ENCODE data around the gene EHD4. TPM values are rescaled to one million over a fixed set of nuclear protein-coding genes. Genes with fewer than 3 reads are reported as not detected.

Gene EHD4
- total RNA-seq, 2 donors from 2014 or later = 13.8 to 16.9 TPM

- H3K27ac ChIP-seq = peak overlapping the region in 2 of 4 donors; percentile 20 to 29
- peaks cover 21% of the 10 kb centered on the region for H3K4me1 ChIP-seq
- DNase-seq = peak in 1 of 4 donors; percentile 2
- no peaks in the 10 kb centered on the region for H3K36me3 ChIP-seq (replicated peaks in 1 of 2; ENCODE audit: insufficient read depth in 1 of 2, low read depth in 2 of 2)
- H3K4me3 ChIP-seq = no peak overlapping the region
- WGBS, 2 donors = 89 to 91% methylated on average over 3 of the region's 3 CpGs
- intact Hi-C loops (cut with DNase I) = no loop called here
- H3K9me3 ChIP-seq = no peaks in the 10 kb centered on the region
- H3K27me3 ChIP-seq = no peaks in the 10 kb centered on the region
- ATAC-seq = no peak
- TF ChIP-seq CTCF (IDR thresholded peaks at IDR 0.05) (no peak), POLR2A (IDR thresholded peaks at IDR 0.05) (no peak)
These were observed 36.2 kb downstream of the EHD4 start for GRCh38 chr15:41936155-41936554.

GRCh38 chr15:41935566-41936020 lies 36.8 kb downstream of the EHD4 start:
- Histone ChIP-seq H3K9me3 (no peaks in the 10 kb centered on the region), H3K4me3 (no peak overlapping the region), H3K36me3 (replicated peaks in 1 of 2; ENCODE audit: insufficient read depth in 1 of 2, low read depth in 2 of 2) (no peaks in the 10 kb centered on the region), H3K27ac (peak overlapping the region in 2 of 4 donors; percentile 20 to 29), H3K27me3 (no peaks in the 10 kb centered on the region), H3K4me1 (peaks cover 22% of the 10 kb centered on the region)
- ATAC-seq (no peak), DNase-seq (peak in 1 of 4 donors; percentile 1)
- 73 to 74% methylated on average over 5 of the region's 5 CpGs for WGBS, 2 donors
- TF ChIP-seq POLR2A (IDR thresholded peaks at IDR 0.05) (no peak), CTCF (IDR thresholded peaks at IDR 0.05) (no peak)
- intact Hi-C loops (cut with DNase I) = no loop called here

- no peaks in the 10 kb centered on the region for H3K9me3 ChIP-seq
- peaks cover 29% of the 10 kb centered on the region for H3K4me1 ChIP-seq
- DNase-seq (peak in 1 of 4 donors; percentile 37), ATAC-seq (peak; percentile 27)
- WGBS, 2 donors = 68 to 77% methylated on average over 4 of the region's 4 CpGs
- no peaks in the 10 kb centered on the region for H3K27me3 ChIP-seq
- intact Hi-C loops (cut with DNase I) = no loop called here
- TF ChIP-seq CTCF (IDR thresholded peaks at IDR 0.05) (no peak), POLR2A (IDR thresholded peaks at IDR 0.05) (no peak)
- no peak overlapping the region for H3K4me3 ChIP-seq
- peak overlapping the region in 3 of 4 donors; percentile 1 to 29 (median 20) for H3K27ac ChIP-seq
- H3K36me3 ChIP-seq (replicated peaks in 1 of 2; ENCODE audit: insufficient read depth in 1 of 2, low read depth in 2 of 2) = no peaks in the 10 kb centered on the region
These were observed 37.5 kb downstream of the EHD4 start for GRCh38 chr15:41934843-41935242.

- no peaks in the 10 kb centered on the region for H3K27me3 ChIP-seq
- no peaks in the 10 kb centered on the region for H3K36me3 ChIP-seq (replicated peaks in 1 of 2; ENCODE audit: insufficient read depth in 1 of 2, low read depth in 2 of 2)
- peaks cover 39% of the 10 kb centered on the region for H3K4me1 ChIP-seq
- ATAC-seq (peak; percentile 31), DNase-seq (peak in 3 of 4 donors; percentile 29 to 46 (median 29))
- 59 to 64% methylated on average over 10 of the region's 10 CpGs for WGBS, 2 donors
- TF ChIP-seq POLR2A (IDR thresholded peaks at IDR 0.05) (no peak), CTCF (IDR thresholded peaks at IDR 0.05) (no peak)
- H3K27ac ChIP-seq = peak overlapping the region in 3 of 4 donors; percentile 1 to 40 (median 20)
- no peaks in the 10 kb centered on the region for H3K9me3 ChIP-seq
- intact Hi-C loops (cut with DNase I) = no loop called here
- no peak overlapping the region for H3K4me3 ChIP-seq
These were observed 38.6 kb downstream of the EHD4 start for GRCh38 chr15:41933771-41934170.

GRCh38 chr15:41933326-41933725 lies 39.0 kb downstream of the EHD4 start:
- peaks cover 43% of the 10 kb centered on the region for H3K4me1 ChIP-seq
- H3K9me3 ChIP-seq = no peaks in the 10 kb centered on the region
- TF ChIP-seq POLR2A (IDR thresholded peaks at IDR 0.05) (no peak), CTCF (IDR thresholded peaks at IDR 0.05) (no peak)
- no peak for DNase-seq
- WGBS, 2 donors = 30 to 48% methylated on average over 7 of the region's 7 CpGs
- ATAC-seq = no peak
- H3K27ac ChIP-seq = peak overlapping the region in 3 of 4 donors; percentile 9 to 40 (median 20)
- intact Hi-C loops (cut with DNase I) = no loop called here
- no peak overlapping the region for H3K4me3 ChIP-seq
- H3K27me3 ChIP-seq = no peaks in the 10 kb centered on the region
- no peaks in the 10 kb centered on the region for H3K36me3 ChIP-seq (replicated peaks in 1 of 2; ENCODE audit: insufficient read depth in 1 of 2, low read depth in 2 of 2)

Data from body of pancreas (tissue), 4 donors.